Fibroblast of pulmonary artery (primary cell): ENCODE measurements around the gene STAG1.
"Not testable (repeated sequence)": the region's sequence is repeated elsewhere in the genome, so short reads cannot be mapped to it uniquely, and the experiment has no call there.

Source experiments
- DNase-seq: peaks from one replicate; pipeline ENCODE4 v3.0.0-alpha.2; 2010; ENCODE audit warnings: low read depth
- H3K4me3 ChIP-seq: replicated peaks from 2 replicates; pipeline ENCODE4 v1.5.1; 2011; ENCODE audit warnings: low read depth, mild to moderate bottlenecking, control low read depth, low read length, moderate library complexity
- CTCF ChIP-seq: IDR thresholded peaks from 2 replicates; pipeline ENCODE4 v1.5.1; 2011; ENCODE audit warnings: mild to moderate bottlenecking, control low read depth, low read length, inconsistent platforms; ENCODE audit errors: missing control alignments

STAG1 gene

DNA sequence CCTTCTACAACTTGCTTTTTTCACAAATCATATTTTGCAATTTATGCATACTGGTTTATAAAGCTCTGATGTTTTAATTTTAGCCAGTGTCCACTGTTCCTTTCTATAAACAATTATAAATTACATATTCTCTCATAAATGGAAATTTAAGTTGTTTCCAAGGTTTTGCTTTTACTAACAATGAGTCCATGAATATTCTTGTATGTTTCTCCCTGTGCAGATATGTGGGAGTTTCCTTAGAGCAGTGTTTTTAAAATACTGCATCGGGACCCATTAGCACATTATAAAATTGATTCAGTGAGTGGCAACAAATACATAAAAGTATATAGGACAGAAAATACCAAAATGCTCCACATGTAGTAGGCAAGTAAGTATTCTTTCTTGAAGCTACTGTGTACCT, 266.4 kb downstream of the STAG1 start:
- TF ChIP-seq CTCF: no peak
- DNase-seq: no peak
- H3K4me3 ChIP-seq: no peak overlapping the region

- DNase-seq: no peak
- no peak for TF ChIP-seq CTCF
- H3K4me3 ChIP-seq: no peak overlapping the region
These were observed 275.9 kb downstream of the STAG1 start for GRCh38 chr3:136476280-136476679.

DNA sequence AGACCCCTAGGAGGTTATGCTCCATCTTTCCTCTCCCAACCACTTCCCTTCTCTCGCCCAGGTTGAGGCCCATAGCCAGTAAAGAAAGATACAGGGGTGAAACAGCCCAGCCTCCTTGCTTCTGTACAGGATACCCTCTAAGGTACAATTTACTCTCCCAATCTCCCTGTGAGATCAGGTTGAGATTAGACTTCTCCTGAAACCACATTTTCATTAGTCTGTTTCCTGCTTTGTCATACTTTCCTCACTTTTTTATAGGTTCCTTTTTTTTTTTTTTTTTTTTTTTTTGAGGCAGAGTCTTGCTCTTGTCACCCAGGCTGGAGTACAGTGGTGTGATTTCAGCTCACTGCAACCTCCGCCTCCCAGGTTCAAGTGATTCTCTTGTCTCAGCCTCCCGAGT, 277.3 kb downstream of the STAG1 start:
- DNase-seq, H3K4me3 ChIP-seq: not testable (repeated sequence)

DNA sequence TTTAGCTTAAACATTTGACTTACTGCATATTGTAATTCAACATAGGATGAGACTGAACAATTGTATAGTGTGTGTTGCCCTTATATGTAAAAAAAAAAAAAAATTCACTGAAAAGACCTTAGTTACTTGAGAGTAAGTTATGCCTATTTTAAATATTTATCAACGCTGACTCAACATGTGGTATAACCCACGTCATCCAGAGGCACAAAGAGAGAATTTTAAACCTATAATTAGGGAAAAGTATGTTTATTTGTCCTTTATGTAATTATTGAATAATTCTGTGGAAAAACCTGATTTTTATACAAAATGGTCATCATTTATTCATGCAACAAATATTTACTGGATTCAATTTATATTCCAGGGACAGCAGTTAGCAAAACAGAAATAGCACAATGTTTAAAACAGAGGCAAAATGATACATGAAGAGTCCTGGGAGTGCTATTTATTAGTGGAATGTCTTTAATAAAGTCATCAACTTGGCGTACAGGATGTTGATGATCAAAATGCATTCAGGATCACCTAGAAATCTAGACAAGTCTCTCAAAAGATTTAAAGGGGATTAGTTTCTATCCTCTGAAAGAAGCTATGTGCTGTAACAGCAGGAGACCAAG, 278.4 kb downstream of the STAG1 start:
- no peak for DNase-seq
- no peak for TF ChIP-seq CTCF
- H3K4me3 ChIP-seq: no peak overlapping the region

DNA sequence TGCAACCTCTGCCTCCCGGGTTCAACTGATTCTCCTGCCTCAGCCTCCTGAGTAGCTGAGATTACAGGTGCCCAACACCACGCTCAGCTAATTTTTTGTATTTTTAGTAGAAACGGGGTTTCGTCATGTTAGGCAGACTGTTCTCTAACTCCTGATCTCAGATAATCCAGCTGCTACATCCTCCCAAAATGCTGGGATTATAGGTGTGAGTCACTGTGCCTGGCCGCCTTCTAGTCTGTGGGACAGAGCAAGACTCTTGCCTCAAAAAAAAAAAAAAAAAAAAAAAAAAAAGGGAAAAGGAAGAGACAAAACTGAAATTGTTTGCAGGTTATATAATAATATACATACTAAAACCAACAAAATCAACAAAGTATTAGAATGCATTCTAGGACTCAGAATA, 286.9 kb downstream of the STAG1 start:
- no peak for DNase-seq
- no peak for TF ChIP-seq CTCF
- H3K4me3 ChIP-seq: no peak overlapping the region

GRCh38 chr3:136464502-136464901, 287.7 kb downstream of the STAG1 start:
- no peak for DNase-seq
- no peak overlapping the region for H3K4me3 ChIP-seq
- no peak for TF ChIP-seq CTCF

- TF ChIP-seq CTCF: no peak
- no peak for DNase-seq
- H3K4me3 ChIP-seq: no peak overlapping the region
These were observed 289.0 kb downstream of the STAG1 start for GRCh38 chr3:136463170-136463569.

DNA sequence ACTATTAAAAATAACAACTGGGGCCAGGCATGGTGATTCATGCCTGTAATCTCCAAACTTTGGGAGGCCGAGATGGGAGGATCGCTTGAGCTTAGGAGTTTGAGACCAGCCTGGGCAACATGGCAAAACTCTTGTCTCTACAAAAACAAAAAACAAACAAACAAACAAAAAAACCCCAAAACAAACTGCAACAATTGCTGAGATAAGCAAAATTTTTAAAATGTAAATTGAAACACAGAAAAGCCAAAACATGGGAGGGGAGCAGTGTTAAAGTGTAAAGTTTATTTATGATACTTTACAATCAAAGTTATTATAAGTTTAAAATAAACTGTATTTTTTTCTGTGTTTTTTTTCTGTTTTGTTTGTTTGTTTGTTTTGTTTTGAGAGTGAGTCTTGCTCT, 294.4 kb downstream of the STAG1 start:
- TF ChIP-seq CTCF: no peak
- DNase-seq: no peak
- no peak overlapping the region for H3K4me3 ChIP-seq
